ENCODE measurements around the gene OSTM1.

GRCh38 chr6:108005961-108006360, 68.6 kb downstream of the OSTM1 start:
- no peak for TF ChIP-seq CTCF (IDR thresholded peaks at IDR 0.05 in 8 of 11, conservative IDR thresholded peaks at IDR 0.05 in 3 of 11)
- TF ChIP-seq POLR2A (IDR thresholded peaks at IDR 0.05), result no peak
